Stimulated activated CD4-positive, alpha-beta T cell treated with anti-CD3 and anti-CD28 coated beads, Interleukin-2, amount 100 ng/mL, for 4 hours (primary cell): ENCODE data around the gene PCDHGB5.
"Not testable (repeated sequence)": the region's sequence is repeated elsewhere in the genome, so short reads cannot be mapped to it uniquely, and the experiment has no call there.

Experiments
- DNase-seq: peaks from one replicate; pipeline ENCODE4 v3.0.0-alpha.2; 2020; ENCODE audit warnings: low read depth

Gene PCDHGB5

GRCh38 chr5:141412854-141413539, 15.2 kb downstream of the PCDHGB5 start, which contains the start of gene PCDHGA10:
TSS of gene PCDHGA10 (plus strand) at chr5:141412987. CDS start at chr5:141413176, 189 bp downstream.
- DNase-seq: no peak

- DNase-seq: no peak
Observed at GRCh38 chr5:141413540-141414069, 15.9 kb downstream of the PCDHGB5 start.

- not testable (repeated sequence) for DNase-seq
Observed at GRCh38 chr5:141414548-141415274, 17.0 kb downstream of the PCDHGB5 start.

GRCh38 chr5:141415275-141415618, 17.5 kb downstream of the PCDHGB5 start:
- DNase-seq: not testable (repeated sequence)

- not testable (repeated sequence) for DNase-seq
Observed at GRCh38 chr5:141417494-141418172, 19.9 kb downstream of the PCDHGB5 start, which contains the start of gene PCDHGB7. TSS of gene PCDHGB7 (plus strand) at chr5:141417677. CDS start at chr5:141417860, 183 bp downstream.

DNA sequence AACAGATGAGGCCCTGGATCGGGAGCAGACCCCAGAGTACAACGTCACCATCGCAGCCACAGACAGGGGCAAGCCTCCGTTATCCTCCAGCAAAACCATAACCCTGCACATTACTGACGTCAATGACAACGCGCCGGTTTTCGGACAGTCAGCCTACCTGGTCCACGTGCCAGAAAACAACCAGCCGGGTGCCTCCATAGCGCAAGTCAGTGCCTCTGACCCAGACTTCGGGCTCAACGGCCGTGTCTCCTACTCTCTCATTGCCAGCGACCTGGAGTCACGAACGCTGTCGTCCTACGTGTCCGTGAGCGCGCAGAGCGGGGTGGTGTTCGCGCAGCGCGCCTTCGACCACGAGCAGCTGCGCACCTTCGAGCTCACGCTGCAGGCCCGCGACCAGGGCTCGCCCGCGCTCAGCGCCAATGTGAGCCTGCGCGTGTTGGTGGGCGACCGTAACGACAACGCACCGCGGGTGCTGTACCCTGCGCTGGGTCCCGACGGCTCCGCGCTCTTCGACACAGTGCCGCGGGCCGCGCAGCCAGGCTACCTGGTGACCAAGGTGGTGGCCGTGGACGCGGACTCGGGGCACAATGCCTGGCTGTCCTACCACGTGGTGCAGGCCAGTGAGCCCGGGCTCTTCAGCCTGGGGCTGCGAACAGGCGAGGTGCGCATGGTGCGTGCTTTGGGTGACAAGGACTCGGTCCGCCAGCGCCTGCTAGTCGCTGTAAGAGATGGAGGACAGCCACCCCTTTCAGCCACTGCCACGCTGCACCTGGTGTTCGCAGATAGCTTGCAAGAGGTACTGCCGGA, 21.5 kb downstream of the PCDHGB5 start:
- no peak for DNase-seq

DNA sequence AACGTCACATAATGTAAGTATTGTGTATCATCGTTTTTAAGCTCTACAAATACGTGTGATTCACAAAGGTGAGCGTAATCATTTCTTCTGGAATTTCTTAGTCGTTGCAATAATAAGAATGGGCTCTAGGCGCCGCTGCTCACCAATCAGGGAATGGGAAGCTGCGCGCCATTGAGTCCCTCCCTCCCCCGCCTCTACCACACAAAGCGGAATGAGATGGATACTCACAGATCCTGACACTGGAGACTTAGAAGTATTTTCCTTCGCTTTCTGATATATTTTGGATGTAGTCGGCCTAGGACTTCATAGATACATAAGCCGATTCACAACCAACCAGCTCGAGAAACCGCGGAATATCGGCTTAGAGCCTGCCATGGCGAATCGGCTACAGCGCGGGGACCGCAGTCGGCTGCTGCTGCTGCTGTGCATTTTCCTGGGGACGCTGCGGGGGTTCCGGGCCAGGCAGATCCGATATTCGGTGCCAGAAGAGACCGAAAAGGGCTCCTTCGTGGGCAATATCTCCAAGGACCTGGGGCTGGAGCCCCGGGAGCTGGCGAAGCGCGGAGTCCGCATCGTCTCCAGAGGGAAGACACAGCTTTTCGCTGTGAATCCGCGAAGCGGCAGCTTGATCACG, 23.2 kb downstream of the PCDHGB5 start, which contains the start of gene PCDHGA11:
Gene PCDHGA11, plus strand, starts transcription at position 197 of the 634 bp plus-strand sequence. Its CDS starts 177 bp downstream, at position 374.
- no peak for DNase-seq

DNA sequence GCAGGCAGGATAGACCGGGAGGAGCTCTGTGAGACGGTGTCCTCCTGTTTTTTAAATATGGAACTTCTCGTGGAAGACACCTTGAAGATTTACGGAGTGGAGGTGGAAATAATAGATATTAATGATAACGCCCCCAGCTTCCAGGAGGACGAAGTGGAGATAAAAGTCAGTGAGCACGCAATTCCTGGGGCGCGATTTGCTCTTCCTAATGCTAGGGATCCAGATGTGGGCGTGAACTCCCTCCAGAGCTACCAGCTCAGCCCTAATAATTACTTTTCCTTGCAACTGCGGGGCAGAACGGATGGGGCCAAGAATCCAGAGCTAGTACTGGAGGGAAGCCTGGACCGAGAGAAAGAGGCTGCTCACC, 23.7 kb downstream of the PCDHGB5 start:
- DNase-seq: no peak

- DNase-seq: no peak
Observed at GRCh38 chr5:141422742-141423291, 25.1 kb downstream of the PCDHGB5 start.

DNA sequence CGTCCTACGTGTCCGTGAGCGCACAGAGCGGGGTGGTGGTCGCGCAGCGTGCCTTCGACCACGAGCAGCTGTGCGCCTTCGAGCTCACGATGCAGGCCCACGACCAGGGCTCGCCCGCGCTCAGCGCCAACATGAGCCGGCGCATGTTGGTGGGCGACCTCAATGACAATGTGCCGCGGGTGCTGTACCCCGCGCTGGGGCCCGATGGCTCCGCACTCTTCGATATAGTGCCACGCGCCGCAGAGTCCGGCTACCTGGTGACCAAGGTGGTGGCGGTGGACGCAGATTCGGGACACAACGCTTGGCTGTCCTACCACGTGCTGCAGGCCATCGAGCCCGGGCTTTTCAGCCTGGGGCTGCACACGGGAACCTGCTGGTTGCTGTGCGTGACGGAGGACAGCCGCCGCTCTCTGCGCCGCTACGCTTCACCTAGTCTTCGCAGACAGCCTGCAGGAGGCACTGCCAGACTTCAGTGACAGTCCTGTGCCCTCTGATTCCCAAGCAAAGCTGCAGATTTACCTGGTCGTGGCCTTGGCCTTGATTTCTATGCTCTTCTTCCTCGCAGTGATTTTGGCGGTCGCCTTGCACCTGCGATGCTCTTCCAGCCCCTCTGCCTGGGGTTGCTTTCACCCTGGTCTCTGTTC, 30.2 kb downstream of the PCDHGB5 start:
- no peak for DNase-seq

DNA sequence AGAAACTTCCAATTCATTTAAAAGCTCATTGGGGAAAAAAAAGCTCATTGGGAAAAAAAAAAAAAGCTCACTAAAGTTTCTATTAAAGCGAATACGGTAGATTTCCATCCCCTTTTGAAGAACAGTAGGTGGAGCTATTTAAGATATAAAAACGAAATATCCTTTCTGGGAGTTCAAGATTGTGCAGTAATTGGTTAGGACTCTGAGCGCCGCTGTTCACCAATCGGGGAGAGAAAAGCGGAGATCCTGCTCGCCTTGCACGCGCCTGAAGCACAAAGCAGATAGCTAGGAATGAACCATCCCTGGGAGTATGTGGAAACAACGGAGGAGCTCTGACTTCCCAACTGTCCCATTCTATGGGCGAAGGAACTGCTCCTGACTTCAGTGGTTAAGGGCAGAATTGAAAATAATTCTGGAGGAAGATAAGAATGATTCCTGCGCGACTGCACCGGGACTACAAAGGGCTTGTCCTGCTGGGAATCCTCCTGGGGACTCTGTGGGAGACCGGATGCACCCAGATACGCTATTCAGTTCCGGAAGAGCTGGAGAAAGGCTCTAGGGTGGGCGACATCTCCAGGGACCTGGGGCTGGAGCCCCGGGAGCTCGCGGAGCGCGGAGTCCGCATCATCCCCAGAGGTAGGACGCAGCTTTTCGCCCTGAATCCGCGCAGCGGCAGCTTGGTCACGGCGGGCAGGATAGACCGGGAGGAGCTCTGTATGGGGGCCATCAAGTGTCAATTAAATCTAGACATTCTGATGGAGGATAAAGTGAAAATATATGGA, 32.8 kb downstream of the PCDHGB5 start, which contains the start of gene PCDHGA12:
Gene PCDHGA12, plus strand, starts transcription at position 176 of the 782 bp plus-strand sequence. Its CDS starts 253 bp downstream, at position 429.
- no peak for DNase-seq

- no peak for DNase-seq
Observed at GRCh38 chr5:141431286-141431685, 33.5 kb downstream of the PCDHGB5 start.

GRCh38 chr5:141432308-141432707, 34.6 kb downstream of the PCDHGB5 start:
- DNase-seq: not testable (repeated sequence)

GRCh38 chr5:141432726-141433125, 35.0 kb downstream of the PCDHGB5 start:
- DNase-seq: not testable (repeated sequence)

DNA sequence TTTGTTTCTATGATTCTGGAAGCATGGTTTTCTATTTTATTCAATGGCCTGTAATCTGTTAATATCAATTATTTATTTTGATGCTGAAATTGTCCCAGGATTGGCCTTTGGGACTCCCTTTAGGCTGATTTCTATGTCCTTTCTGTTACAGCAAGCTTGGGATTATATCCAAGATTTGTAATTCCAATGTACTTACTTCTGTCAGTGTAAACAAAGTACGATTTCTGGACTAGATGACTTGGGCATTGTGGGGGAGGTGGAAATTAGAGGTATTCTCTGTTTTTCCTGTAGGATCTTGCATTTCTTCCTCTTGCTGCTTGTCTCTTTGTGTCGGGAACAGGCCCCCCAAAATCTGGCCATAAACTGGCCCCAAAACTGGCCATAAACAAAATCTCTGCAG, 36.3 kb downstream of the PCDHGB5 start:
- DNase-seq: no peak

- no peak for DNase-seq
Observed at GRCh38 chr5:141437221-141437620, 39.5 kb downstream of the PCDHGB5 start.

DNA sequence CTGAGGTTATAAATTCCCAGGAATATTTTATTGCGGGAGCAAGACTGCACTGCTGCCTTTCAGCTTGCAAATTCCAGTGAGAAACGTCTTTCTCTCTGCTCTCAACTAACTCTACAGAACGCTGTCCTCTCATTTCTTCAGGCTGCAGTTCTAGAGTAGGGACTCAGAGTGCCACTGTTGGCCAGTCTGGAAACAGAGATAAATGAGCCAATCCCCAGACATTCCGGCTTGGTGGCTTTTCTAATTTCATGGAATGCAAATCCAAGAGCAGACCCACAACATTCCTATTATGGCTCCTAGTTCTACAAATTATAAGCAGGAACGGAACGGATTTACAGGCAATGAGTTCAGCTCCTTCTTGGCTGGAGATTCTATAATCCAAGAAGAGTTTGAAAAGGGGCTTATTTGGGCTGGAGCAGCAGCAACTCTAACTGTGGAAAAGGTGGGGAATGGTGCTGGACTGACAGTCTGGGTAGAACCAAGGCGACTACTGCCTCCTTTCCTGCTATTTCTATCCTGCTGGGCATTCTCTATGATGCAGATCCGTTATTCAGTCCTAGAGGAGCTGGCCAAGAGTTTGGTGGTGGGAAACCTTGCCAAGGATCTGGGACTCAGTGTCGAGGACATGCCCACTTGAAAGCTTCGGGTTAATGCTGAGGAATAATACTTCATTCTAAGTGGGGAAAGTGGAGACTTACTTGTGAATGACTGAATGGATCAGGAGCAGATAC, 41.8 kb downstream of the PCDHGB5 start:
- DNase-seq: no peak

DNA sequence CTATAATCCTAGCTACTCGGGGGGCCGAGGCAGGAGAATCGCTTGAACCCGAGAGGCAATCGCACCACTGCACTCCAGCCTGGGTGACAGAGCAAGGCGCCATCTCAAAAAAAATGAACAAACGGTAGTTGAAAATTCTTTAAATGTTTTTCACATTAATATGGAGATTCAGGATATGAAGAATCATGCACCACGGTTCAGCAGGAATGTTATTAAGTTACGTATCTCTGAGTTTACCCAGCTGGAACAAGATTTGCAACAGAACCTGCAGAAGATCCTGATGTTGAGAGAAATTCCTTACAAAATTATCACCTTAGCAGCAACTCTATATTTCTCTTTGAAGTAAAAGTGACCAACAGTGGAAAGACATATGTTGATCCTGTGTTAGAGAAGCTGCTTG, 42.6 kb downstream of the PCDHGB5 start:
- DNase-seq: no peak
